ENCODE measurements around the gene TRIP4. TPM values are rescaled to one million over a fixed set of nuclear protein-coding genes. Genes with fewer than 3 reads are reported as not detected.

The TRIP4 gene
- total RNA-seq, 1 experiment from 2014 or later, result 12.9 TPM

DNA sequence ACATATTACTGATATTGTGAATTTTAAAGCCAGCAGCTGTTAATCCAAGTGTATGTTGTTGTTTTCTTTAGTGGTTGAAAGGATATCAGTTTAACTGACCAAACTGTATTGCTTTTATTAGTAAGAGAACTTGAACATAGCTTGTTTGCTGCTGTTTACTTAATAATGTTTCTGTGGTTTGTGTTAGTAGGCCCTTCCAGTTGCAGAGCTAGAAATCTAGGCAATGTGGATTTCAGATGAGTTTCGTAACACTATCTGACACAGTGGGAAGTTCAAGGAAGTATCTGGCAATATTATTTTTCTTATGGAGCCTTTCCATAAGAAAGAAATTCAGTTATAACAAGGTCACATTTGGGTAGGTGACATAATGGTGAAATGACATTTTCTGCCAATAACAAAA lies 91.2 kb downstream of the TRIP4 start:
- ATAC-seq, result no peak
- H3K27ac Mint-ChIP-seq, result peak overlapping the region; percentile 92; the same call in 1 of the 2 replicates
- no peak for TF ChIP-seq ZNF263 (CRISPR knock-in tag; IDR thresholded peaks at IDR 0.05; ENCODE audit: low read depth)
- TF ChIP-seq E2F1 (CRISPR knock-in tag; IDR thresholded peaks at IDR 0.05), result no peak
- TF ChIP-seq, protein P1, sequence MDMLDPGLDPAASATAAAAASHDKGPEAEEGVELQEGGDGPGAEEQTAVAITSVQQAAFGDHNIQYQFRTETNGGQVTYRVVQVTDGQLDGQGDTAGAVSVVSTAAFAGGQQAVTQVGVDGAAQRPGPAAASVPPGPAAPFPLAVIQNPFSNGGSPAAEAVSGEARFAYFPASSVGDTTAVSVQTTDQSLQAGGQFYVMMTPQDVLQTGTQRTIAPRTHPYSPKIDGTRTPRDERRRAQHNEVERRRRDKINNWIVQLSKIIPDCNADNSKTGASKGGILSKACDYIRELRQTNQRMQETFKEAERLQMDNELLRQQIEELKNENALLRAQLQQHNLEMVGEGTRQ (CRISPR knock-in tag; IDR thresholded peaks at IDR 0.05), result no peak
- no peak for TF ChIP-seq GTF2I (CRISPR knock-in tag; conservative IDR thresholded peaks at IDR 0.05)
- no peak for TF ChIP-seq FOXJ3 (CRISPR knock-in tag; IDR thresholded peaks at IDR 0.05; ENCODE audit: borderline replicate concordance)
- H3K4me1 Mint-ChIP-seq, result peaks cover 15% of the 10 kb centered on the region
- no peaks in the 10 kb centered on the region for H3K9me3 Mint-ChIP-seq
- H3K4me3 Mint-ChIP-seq, result no peak overlapping the region
- POLR2A ChIA-PET, result interaction anchor here (0.7 kb wide), 1 partner anchor 12 kb away, joined by 4 read pairs; no protein-coding TSS in a partner anchor
- DNase-seq (ENCODE audit: low spot score), result no peak
- H3K27me3 Mint-ChIP-seq (ENCODE audit: low read depth), result no peaks in the 10 kb centered on the region
- CTCF ChIA-PET, result interaction anchor here (1.1 kb wide), 1 partner anchor 307 kb away, joined by 3 read pairs; no protein-coding TSS in a partner anchor
- no peaks in the 10 kb centered on the region for H3K36me3 Mint-ChIP-seq

DNA sequence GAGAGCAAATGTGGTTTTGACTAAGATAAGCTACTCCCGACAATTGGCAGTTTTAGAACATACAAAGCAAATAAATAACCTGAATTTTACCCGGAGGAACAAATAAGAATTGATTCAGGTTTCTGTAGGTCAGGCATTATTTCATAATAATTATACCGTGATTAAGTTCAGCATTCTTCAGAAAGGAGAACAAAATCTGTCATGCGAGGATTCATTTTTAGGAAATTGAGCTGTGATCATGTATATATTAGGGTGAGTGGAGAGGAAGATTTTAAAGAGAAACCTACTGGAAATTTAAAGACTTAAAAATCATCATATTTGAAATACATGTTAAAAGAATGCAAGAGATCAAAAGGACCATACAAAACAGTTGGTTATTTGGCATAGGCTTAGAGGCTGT lies 93.3 kb downstream of the TRIP4 start:
- Mint-ChIP-seq H3K27me3 (ENCODE audit: low read depth) (no peaks in the 10 kb centered on the region), H3K4me1 (peaks cover 9% of the 10 kb centered on the region), H3K27ac (no peak overlapping the region), H3K36me3 (no peaks in the 10 kb centered on the region), H3K9me3 (no peaks in the 10 kb centered on the region), H3K4me3 (no peak overlapping the region)
- ATAC-seq (no peak), DNase-seq (ENCODE audit: low spot score) (no peak)
- ChIA-PET POLR2A (no interaction called here), CTCF (no interaction called here)
- TF ChIP-seq ZNF232 (CRISPR knock-in tag; IDR thresholded peaks at IDR 0.05) (no peak), TCF7 (CRISPR knock-in tag; IDR thresholded peaks at IDR 0.05; ENCODE audit: low read depth) (no peak), NR3C1 (CRISPR knock-in tag; conservative IDR thresholded peaks at IDR 0.05; ENCODE audit: low read depth) (no peak), STAT6 (CRISPR knock-in tag; conservative IDR thresholded peaks at IDR 0.05; ENCODE audit: low read depth) (no peak), GRHL2 (CRISPR knock-in tag; IDR thresholded peaks at IDR 0.05; ENCODE audit: insufficient replicate concordance, severe bottlenecking) (no peak), OVOL2 (CRISPR knock-in tag; IDR thresholded peaks at IDR 0.05; ENCODE audit: borderline replicate concordance) (no peak), FOXK1 (CRISPR knock-in tag; IDR thresholded peaks at IDR 0.05) (no peak)
- TF ChIP-seq, protein P2, sequence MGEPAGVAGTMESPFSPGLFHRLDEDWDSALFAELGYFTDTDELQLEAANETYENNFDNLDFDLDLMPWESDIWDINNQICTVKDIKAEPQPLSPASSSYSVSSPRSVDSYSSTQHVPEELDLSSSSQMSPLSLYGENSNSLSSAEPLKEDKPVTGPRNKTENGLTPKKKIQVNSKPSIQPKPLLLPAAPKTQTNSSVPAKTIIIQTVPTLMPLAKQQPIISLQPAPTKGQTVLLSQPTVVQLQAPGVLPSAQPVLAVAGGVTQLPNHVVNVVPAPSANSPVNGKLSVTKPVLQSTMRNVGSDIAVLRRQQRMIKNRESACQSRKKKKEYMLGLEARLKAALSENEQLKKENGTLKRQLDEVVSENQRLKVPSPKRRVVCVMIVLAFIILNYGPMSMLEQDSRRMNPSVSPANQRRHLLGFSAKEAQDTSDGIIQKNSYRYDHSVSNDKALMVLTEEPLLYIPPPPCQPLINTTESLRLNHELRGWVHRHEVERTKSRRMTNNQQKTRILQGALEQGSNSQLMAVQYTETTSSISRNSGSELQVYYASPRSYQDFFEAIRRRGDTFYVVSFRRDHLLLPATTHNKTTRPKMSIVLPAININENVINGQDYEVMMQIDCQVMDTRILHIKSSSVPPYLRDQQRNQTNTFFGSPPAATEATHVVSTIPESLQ (CRISPR knock-in tag; IDR thresholded peaks at IDR 0.05), result no peak
- TF ChIP-seq, protein P3, sequence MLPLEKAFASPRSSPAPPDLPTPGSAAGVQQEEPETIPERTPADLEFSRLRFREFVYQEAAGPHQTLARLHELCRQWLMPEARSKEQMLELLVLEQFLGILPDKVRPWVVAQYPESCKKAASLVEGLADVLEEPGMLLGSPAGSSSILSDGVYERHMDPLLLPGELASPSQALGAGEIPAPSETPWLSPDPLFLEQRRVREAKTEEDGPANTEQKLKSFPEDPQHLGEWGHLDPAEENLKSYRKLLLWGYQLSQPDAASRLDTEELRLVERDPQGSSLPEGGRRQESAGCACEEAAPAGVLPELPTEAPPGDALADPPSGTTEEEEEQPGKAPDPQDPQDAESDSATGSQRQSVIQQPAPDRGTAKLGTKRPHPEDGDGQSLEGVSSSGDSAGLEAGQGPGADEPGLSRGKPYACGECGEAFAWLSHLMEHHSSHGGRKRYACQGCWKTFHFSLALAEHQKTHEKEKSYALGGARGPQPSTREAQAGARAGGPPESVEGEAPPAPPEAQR (CRISPR knock-in tag; IDR thresholded peaks at IDR 0.05), result no peak
- TF ChIP-seq, protein P4, sequence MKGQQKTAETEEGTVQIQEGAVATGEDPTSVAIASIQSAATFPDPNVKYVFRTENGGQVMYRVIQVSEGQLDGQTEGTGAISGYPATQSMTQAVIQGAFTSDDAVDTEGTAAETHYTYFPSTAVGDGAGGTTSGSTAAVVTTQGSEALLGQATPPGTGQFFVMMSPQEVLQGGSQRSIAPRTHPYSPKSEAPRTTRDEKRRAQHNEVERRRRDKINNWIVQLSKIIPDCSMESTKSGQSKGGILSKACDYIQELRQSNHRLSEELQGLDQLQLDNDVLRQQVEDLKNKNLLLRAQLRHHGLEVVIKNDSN (CRISPR knock-in tag; IDR thresholded peaks at IDR 0.05), result no peak
